Rectal smooth muscle tissue (tissue), 1 donor: ENCODE data around the gene SCFD1.
"Not testable (repeated sequence)": the region's sequence is repeated elsewhere in the genome, so short reads cannot be mapped to it uniquely, and the experiment has no call there.

Source experiments
- H3K27ac ChIP-seq: one replicate; pipeline ENCODE4 v1.7.0; 2013; ENCODE audit warnings: low read depth, low read length, inconsistent platforms
- H3K27me3 ChIP-seq: one replicate; pipeline ENCODE4 v1.7.0; 2013; ENCODE audit warnings: low read length; ENCODE audit not compliant: control insufficient read depth, insufficient read depth
- H3K36me3 ChIP-seq: one replicate; pipeline ENCODE4 v1.7.0; 2013; ENCODE audit warnings: low read length; ENCODE audit not compliant: control insufficient read depth, insufficient read depth
- H3K4me1 ChIP-seq: one replicate; pipeline ENCODE4 v1.7.0; 2013; ENCODE audit warnings: low read length; ENCODE audit not compliant: control insufficient read depth, insufficient read depth
- H3K4me3 ChIP-seq: one replicate; pipeline ENCODE4 v1.7.0; 2013; ENCODE audit warnings: low read length
- H3K9ac ChIP-seq: one replicate; pipeline ENCODE4 v1.7.0; 2013; ENCODE audit warnings: low read length

SCFD1 gene

DNA sequence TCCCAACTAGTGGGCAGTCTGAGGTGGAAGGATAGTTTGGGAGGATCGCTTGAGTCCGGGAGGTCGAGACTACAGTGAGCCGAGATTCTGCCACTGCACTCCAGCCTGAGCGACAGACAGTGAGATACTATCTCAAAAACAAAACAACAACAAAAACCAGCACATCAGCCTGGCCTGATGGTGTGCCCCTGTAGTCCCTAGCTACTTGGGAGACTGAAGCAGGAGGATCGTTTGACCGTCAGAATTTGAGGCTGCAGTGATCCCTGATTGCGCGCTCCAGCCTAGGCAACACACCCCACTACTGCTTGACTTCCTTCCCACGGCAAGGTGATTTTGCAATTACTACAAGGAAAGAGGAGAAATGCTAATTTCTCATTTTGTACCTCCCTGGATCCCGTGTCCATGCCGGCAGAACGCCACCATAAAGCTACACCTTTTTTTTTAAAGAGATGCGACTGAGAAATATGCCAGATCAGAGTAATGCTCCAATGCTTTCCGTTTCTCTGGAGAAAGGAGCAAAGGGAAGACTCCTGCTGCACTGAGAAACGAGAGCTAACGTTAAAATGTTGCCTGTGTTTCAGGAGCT, 672 bp upstream of the SCFD1 start:
- peak overlapping the region; percentile 97 for H3K4me3 ChIP-seq
- H3K36me3 ChIP-seq: no peaks in the 10 kb centered on the region
- H3K27me3 ChIP-seq: no peaks in the 10 kb centered on the region
- peaks cover 2% of the 10 kb centered on the region for H3K4me1 ChIP-seq
- H3K27ac ChIP-seq: peak overlapping the region; percentile 83
- H3K9ac ChIP-seq: peak overlapping the region; percentile 50

DNA sequence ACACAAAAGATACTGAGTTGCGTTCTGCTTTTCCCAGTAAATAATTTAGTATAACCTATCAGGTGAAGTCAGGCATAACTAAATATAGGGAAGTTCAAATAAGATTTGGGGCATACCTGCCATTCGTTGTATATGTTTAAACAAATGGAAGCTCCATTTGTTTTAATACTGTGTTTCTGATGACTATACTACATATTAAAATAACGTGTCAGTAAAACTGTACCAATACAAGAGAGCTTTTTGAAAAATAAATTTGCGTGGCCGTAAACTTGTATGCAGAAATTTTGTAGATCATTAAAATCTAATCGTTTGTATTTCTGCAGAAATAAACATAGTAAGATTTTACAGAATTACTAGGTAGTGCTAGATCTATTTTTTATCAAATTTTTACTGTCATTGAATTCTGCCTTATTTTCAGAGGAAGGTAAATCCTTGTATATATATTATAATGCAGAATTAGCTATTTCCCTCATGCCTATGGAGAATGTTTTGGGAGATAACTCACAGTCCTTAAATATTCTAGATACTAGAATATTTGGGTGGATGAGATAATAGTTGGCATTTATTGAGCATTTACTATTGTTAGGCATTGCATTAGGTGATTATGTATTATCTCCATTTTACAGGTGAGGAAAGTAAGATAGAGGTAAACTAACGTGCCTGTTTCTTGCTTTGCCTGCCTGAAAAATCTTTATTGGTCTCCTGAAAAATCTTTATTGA, 1.5 kb downstream of the SCFD1 start:
- no peaks in the 10 kb centered on the region for H3K27me3 ChIP-seq
- no peak overlapping the region for H3K4me3 ChIP-seq
- H3K9ac ChIP-seq: no peak overlapping the region
- peaks cover 2% of the 10 kb centered on the region for H3K4me1 ChIP-seq
- H3K36me3 ChIP-seq: no peaks in the 10 kb centered on the region
- H3K27ac ChIP-seq: no peak overlapping the region

DNA sequence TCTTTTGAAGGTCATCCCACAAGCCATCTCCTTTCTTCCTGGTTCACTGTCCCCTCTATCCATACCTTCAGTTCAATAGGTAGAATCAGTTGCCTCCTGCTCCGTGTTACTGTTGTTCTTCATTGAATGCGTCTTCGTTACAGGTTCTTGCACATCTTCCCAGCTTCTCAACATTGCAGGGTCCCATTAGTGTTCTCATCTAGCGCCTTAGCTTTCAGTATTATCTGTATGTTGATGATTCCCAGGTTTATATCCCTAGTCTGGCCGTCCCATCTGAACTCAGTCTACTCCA, 2.0 kb downstream of the SCFD1 start:
- Histone ChIP-seq H3K4me3 (peak overlapping the region; percentile 22), H3K9ac (no peak overlapping the region), H3K4me1 (peaks cover 2% of the 10 kb centered on the region), H3K27ac (no peak overlapping the region), H3K27me3 (no peaks in the 10 kb centered on the region), H3K36me3 (no peaks in the 10 kb centered on the region)

GRCh38 chr14:30625533-30625932, 3.4 kb downstream of the SCFD1 start:
- no peaks in the 10 kb centered on the region for H3K36me3 ChIP-seq
- peaks cover 2% of the 10 kb centered on the region for H3K4me1 ChIP-seq
- no peak overlapping the region for H3K9ac ChIP-seq
- H3K27me3 ChIP-seq: no peaks in the 10 kb centered on the region
- no peak overlapping the region for H3K27ac ChIP-seq
- no peak overlapping the region for H3K4me3 ChIP-seq

DNA sequence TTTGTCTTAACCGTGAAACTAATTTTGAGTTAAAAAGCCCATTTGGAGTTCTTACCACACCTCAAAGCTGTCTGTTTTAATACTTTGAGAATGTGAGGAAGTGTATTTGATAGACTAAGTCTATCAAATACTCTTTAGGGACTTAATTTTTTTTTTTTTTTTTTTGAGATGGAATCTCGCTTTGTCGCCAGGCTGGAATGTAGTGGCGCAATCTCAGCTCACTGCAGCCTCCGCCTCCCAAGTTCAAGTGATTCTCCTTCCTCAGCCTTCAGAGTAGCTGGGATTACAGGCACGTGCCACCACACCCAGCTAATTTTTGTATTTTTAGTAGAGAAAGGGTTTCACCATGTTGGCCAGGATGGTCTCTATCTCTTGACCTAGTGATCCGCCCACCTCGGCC, 7.3 kb downstream of the SCFD1 start:
- H3K4me3 ChIP-seq, H3K4me1 ChIP-seq, H3K9ac ChIP-seq, H3K27me3 ChIP-seq, H3K27ac ChIP-seq, H3K36me3 ChIP-seq: not testable (repeated sequence)

- no peak overlapping the region for H3K27ac ChIP-seq
- H3K4me3 ChIP-seq: no peak overlapping the region
- peaks cover 6% of the 10 kb centered on the region for H3K36me3 ChIP-seq
- no peaks in the 10 kb centered on the region for H3K27me3 ChIP-seq
- H3K4me1 ChIP-seq: no peaks in the 10 kb centered on the region
- H3K9ac ChIP-seq: no peak overlapping the region
These were observed 8.1 kb downstream of the SCFD1 start for GRCh38 chr14:30630248-30630647.

GRCh38 chr14:30632730-30633129, 10.6 kb downstream of the SCFD1 start:
- no peak overlapping the region for H3K4me3 ChIP-seq
- no peaks in the 10 kb centered on the region for H3K27me3 ChIP-seq
- peaks cover 9% of the 10 kb centered on the region for H3K36me3 ChIP-seq
- no peak overlapping the region for H3K27ac ChIP-seq
- no peak overlapping the region for H3K9ac ChIP-seq
- H3K4me1 ChIP-seq: no peaks in the 10 kb centered on the region

DNA sequence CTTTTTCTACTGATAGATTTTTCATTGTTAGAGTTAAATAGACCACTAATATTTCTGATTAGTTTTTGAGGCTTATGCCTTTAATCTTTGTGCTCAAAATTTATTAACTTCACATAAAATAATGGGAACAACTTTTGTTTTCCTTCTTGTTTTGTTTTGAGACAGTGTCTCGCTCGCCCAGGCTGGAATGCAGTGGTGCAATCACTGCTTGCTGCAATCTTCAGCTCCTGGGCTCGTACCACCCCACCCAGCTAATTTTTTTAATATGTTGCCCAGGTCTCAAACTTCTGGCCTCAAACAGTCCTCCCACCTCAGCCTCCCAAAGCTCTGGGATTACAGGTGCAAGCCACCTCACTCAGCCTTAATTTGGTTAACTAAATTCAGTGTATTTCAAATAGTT, 16.8 kb downstream of the SCFD1 start:
- Histone ChIP-seq H3K9ac (no peak overlapping the region), H3K27ac (no peak overlapping the region)

GRCh38 chr14:30641207-30641606, 19.1 kb downstream of the SCFD1 start:
- H3K36me3 ChIP-seq: peaks cover 9% of the 10 kb centered on the region
- H3K9ac ChIP-seq: no peak overlapping the region
- H3K4me1 ChIP-seq: no peaks in the 10 kb centered on the region
- H3K4me3 ChIP-seq: no peak overlapping the region
- no peak overlapping the region for H3K27ac ChIP-seq
- no peaks in the 10 kb centered on the region for H3K27me3 ChIP-seq

More for the DNA sequence above, 16.8 kb downstream of the SCFD1 start:
- peaks cover 9% of the 10 kb centered on the region for H3K36me3 ChIP-seq
- no peaks in the 10 kb centered on the region for H3K4me1 ChIP-seq
- no peak overlapping the region for H3K4me3 ChIP-seq
- no peaks in the 10 kb centered on the region for H3K27me3 ChIP-seq

GRCh38 chr14:30644462-30644861, 22.3 kb downstream of the SCFD1 start:
- not testable (repeated sequence) for H3K4me1 ChIP-seq, H3K36me3 ChIP-seq, H3K9ac ChIP-seq, H3K27ac ChIP-seq, H3K4me3 ChIP-seq, H3K27me3 ChIP-seq

GRCh38 chr14:30645600-30645999, 23.5 kb downstream of the SCFD1 start:
- Histone ChIP-seq H3K9ac (no peak overlapping the region), H3K27ac (no peak overlapping the region), H3K4me1 (no peaks in the 10 kb centered on the region), H3K36me3 (peaks cover 7% of the 10 kb centered on the region), H3K27me3 (no peaks in the 10 kb centered on the region), H3K4me3 (no peak overlapping the region)

DNA sequence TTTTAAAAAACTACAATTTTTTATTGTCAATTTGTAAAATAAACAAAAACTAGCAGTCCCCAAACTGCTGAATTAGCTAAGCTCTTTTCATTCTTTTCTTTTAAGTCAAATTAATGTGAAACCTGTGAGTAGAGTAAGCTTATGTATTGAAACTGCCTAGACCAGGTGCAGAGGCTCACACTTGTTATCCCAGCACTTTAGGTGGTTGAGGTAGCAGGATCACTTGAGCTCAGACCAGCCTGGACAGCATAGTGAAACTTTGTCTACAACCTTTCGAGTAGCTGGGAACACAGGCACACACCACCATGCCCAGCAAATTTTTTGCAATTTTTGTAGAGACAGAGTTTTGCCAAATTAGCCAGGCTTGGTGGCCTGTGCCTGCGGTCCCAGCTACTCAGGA, 26.4 kb downstream of the SCFD1 start:
- Histone ChIP-seq H3K9ac (no peak overlapping the region), H3K4me1 (no peaks in the 10 kb centered on the region), H3K27ac (no peak overlapping the region), H3K27me3 (no peaks in the 10 kb centered on the region), H3K4me3 (no peak overlapping the region), H3K36me3 (peaks cover 9% of the 10 kb centered on the region)

DNA sequence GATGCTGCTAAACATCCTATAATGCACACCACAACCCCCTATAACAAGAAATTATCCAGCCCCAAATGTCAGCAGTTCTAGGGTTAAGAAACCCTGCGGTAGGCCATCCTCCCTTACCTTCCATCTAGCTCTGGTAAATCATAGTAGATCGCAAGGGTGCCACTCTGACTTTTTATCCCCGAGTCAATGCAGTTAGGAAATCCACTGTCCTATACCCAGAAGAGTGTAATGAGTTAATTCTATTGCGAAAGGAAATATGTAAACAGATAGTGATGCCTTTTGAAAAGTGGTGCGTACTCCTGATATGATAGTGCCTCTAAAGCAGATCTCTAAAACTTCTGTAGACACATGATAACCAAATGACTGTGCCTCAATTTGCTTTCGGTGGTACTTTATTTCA, 29.8 kb downstream of the SCFD1 start:
- no peak overlapping the region for H3K4me3 ChIP-seq
- H3K9ac ChIP-seq: no peak overlapping the region
- no peak overlapping the region for H3K27ac ChIP-seq
- H3K36me3 ChIP-seq: peaks cover 12% of the 10 kb centered on the region
- H3K4me1 ChIP-seq: no peaks in the 10 kb centered on the region
- no peaks in the 10 kb centered on the region for H3K27me3 ChIP-seq
